Upper lobe of right lung (tissue), 1 donor: ENCODE results near the gene ITGA4. TPM values are rescaled to one million over a fixed set of nuclear protein-coding genes. Genes with fewer than 3 reads are reported as not detected.

Experiments
- ATAC-seq: fragments of 200-7000 bp; cut with Tn5 transposase; one replicate; pipeline ENCODE4 v1.9.1; 2020; ENCODE audit warnings: mild to moderate bottlenecking, moderate library complexity
- DNase-seq: peaks from one replicate; pipeline ENCODE4 v3.0.0-alpha.2; 2020
- H3K27ac ChIP-seq: fragments of 200-600 bp; one replicate; pipeline ENCODE4 v1.8.0; 2022
- H3K27me3 ChIP-seq: fragments of 200-600 bp; one replicate; pipeline ENCODE4 v1.8.0; 2022; ENCODE audit warnings: mild to moderate bottlenecking
- H3K36me3 ChIP-seq: fragments of 200-600 bp; one replicate; pipeline ENCODE4 v1.8.0; 2022
- H3K4me1 ChIP-seq: fragments of 200-600 bp; one replicate; pipeline ENCODE4 v1.8.0; 2022
- H3K4me3 ChIP-seq: fragments of 200-600 bp; one replicate; pipeline ENCODE4 v1.8.0; 2022; ENCODE audit warnings: mild to moderate bottlenecking
- H3K9me3 ChIP-seq: fragments of 200-600 bp; one replicate; pipeline ENCODE4 v1.8.0; 2022
- CTCF ChIP-seq: fragments of 200-600 bp; IDR thresholded peaks from one replicate; pipeline ENCODE4 v1.8.0; 2022; ENCODE audit warnings: antibody characterized with exemption
- intact Hi-C: fragments of 100-400 bp; cut with DNase I; formaldehyde crosslinking; loops from one replicate; pipeline ENCODE4 v1.11.0; 2022
- total RNA-seq: library from RNA; stranded (reverse); fragmentation: NEBNext Ultra II Directional; extraction: Animal tissue kit (Norgen Biotek cat#: 25700); gene quantifications from one replicate; pipeline ENCODE4 v1.2.1, GENCODE V29; 2021
- donor health status: DM: no; HTN: yes; CAD: no; lungs with severe emphysema.

The ITGA4 gene
- total RNA-seq, 1 donor from 2014 or later = 18.4 TPM

DNA sequence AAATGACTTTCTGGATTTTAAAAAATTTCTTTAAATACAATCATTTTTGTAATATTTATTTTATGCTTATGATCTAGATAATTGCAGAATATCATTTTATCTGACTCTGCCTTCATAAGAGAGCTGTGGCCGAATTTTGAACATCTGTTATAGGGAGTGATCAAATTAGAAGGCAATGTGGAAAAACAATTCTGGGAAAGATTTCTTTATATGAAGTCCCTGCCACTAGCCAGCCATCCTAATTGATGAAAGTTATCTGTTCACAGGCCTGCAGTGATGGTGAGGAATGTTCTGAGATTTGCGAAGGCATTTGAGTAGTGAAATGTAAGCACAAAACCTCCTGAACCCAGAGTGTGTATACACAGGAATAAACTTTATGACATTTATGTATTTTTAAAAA lies 79.5 kb downstream of the ITGA4 start:
- Histone ChIP-seq H3K4me1 (no peaks in the 10 kb centered on the region), H3K27me3 (no peaks in the 10 kb centered on the region), H3K36me3 (peaks cover 10% of the 10 kb centered on the region), H3K9me3 (no peaks in the 10 kb centered on the region), H3K4me3 (no peak overlapping the region), H3K27ac (no peak overlapping the region)
- DNase-seq (no peak), ATAC-seq (no peak)
- intact Hi-C loops = no loop called here
- no peak for TF ChIP-seq CTCF

GRCh38 chr2:181540421-181540820 lies 83.2 kb downstream of the ITGA4 start:
- Histone ChIP-seq H3K4me1 (no peaks in the 10 kb centered on the region), H3K4me3 (no peak overlapping the region), H3K9me3 (no peaks in the 10 kb centered on the region), H3K27ac (no peak overlapping the region), H3K27me3 (no peaks in the 10 kb centered on the region), H3K36me3 (peaks cover 8% of the 10 kb centered on the region)
- intact Hi-C loops = no loop called here
- TF ChIP-seq CTCF = no peak
- DNase-seq = no peak
- ATAC-seq = no peak

DNA sequence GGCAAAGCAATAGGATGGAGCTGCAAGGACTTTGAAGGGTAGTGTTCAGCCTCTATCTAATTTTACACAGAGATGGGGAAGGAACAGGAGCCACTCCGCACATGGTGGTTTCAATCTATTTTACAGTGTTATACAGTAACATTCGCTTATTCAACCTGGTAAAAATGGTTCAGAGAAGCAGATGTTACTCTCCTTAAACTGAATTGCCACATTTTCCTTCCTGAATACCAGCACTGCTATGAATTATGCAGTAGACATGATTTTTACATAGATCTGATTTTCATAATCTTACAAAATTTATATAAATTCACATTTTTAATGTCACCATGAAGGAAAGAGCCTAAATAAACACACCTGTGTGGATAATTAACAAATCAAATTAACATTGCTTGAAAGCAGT lies 85.0 kb downstream of the ITGA4 start:
- H3K9me3 ChIP-seq = no peaks in the 10 kb centered on the region
- no peak overlapping the region for H3K4me3 ChIP-seq
- no peaks in the 10 kb centered on the region for H3K36me3 ChIP-seq
- TF ChIP-seq CTCF = no peak
- intact Hi-C loops = no loop called here
- no peak overlapping the region for H3K27ac ChIP-seq
- no peak for ATAC-seq
- no peaks in the 10 kb centered on the region for H3K4me1 ChIP-seq
- DNase-seq = no peak
- H3K27me3 ChIP-seq = no peaks in the 10 kb centered on the region

GRCh38 chr2:181546086-181546485 lies 88.9 kb downstream of the ITGA4 start:
- no peak overlapping the region for H3K4me3 ChIP-seq
- no peaks in the 10 kb centered on the region for H3K4me1 ChIP-seq
- no peaks in the 10 kb centered on the region for H3K9me3 ChIP-seq
- DNase-seq (no peak), ATAC-seq (no peak)
- H3K36me3 ChIP-seq = no peaks in the 10 kb centered on the region
- intact Hi-C loops = no loop called here
- no peaks in the 10 kb centered on the region for H3K27me3 ChIP-seq
- no peak for TF ChIP-seq CTCF
- no peak overlapping the region for H3K27ac ChIP-seq

DNA sequence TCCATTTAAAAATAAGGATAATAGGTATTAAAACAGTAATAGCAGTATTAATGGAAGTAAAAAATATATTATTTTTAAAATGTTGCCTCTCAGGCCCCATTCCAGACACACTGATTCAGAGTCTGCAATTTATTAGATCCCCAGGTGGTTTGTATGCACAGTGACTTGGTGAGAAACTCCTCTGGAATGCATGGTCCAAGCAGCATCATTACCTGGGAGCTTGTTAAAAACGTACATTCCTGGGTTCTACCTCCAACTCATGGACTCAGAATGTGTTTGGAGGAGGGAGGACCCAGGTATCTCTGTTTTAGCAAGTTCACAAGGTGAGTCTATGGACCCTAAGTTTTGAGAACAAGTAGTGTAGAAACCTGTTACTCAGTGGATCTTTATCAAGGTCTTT lies 95.6 kb downstream of the ITGA4 start:
- intact Hi-C loops = no loop called here

More for the DNA sequence above, 95.6 kb downstream of the ITGA4 start:
- no peak for TF ChIP-seq CTCF
- Histone ChIP-seq H3K4me1 (no peaks in the 10 kb centered on the region), H3K27me3 (no peaks in the 10 kb centered on the region), H3K27ac (no peak overlapping the region), H3K9me3 (no peaks in the 10 kb centered on the region), H3K4me3 (no peak overlapping the region), H3K36me3 (no peaks in the 10 kb centered on the region)
- DNase-seq (no peak), ATAC-seq (no peak)
